H7 (cell line): Measurements from ENCODE around the gene TRAM2. TPM values are rescaled to one million over a fixed set of nuclear protein-coding genes. Genes with fewer than 3 reads are reported as not detected.

Experiments used
- DNase-seq: peaks from one replicate; pipeline ENCODE4 v3.0.0; 2012
- H3K27me3 ChIP-seq: 2 replicates; pipeline ENCODE4 v1.6.0; 2011; ENCODE audit warnings: mild to moderate bottlenecking, low read length; ENCODE audit not compliant: control insufficient read depth, insufficient read depth
- H3K36me3 ChIP-seq: replicated peaks from 2 replicates; pipeline ENCODE4 v1.5.1; 2011; ENCODE audit warnings: low read length; ENCODE audit not compliant: control insufficient read depth, insufficient read depth
- H3K4me3 ChIP-seq: 2 replicates; pipeline ENCODE4 v1.5.1; 2011; ENCODE audit warnings: low read depth, mild to moderate bottlenecking, control low read depth, low read length, moderate library complexity; ENCODE audit not compliant: insufficient read depth
- total RNA-seq: library from RNA; depleted of rRNA; stranded (reverse); fragments of >200 nt; shearing (Covaris generic); gene quantifications from 2 replicates; pipeline ENCODE4 v1.2.3, GENCODE V29; 2014

Gene TRAM2
- total RNA-seq, 1 experiment from 2014 or later: 9.2 TPM

DNA sequence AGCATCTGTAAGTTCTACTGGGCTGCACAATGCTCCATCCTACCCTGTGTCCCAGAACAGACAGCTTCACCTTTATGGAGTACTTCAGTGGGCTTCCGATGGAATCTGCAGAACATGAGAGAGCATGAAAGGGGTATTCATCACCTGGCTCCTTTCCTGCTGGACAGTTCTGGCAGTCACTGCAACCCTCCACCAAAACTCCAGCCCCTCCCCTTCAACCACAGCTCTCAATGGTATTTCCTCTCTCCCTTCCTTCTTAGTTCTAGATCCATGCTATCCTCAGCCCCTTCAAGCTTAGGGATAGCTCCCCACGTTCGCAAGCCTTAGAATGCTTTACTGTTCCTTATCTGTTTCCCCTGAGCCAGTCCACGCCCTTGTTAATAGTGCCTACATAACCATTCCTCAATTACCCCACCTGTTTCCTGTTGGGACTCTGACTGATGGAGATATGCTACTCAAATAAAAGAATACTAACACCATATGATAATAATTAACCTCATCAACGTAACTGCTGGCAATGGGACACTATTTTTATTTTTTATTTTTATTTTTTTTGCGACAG is 26.8 kb downstream of the TRAM2 start:
- Histone ChIP-seq H3K36me3 (no peaks in the 10 kb centered on the region), H3K4me3 (no peak overlapping the region), H3K27me3 (no peaks in the 10 kb centered on the region)
- no peak for DNase-seq

GRCh38 chr6:52549428-52549827 is 27.4 kb downstream of the TRAM2 start:
- no peak for DNase-seq
- Histone ChIP-seq H3K27me3 (no peaks in the 10 kb centered on the region), H3K36me3 (no peaks in the 10 kb centered on the region), H3K4me3 (no peak overlapping the region)

- no peak for DNase-seq
- no peaks in the 10 kb centered on the region for H3K36me3 ChIP-seq
- H3K4me3 ChIP-seq: no peak overlapping the region
- H3K27me3 ChIP-seq: no peaks in the 10 kb centered on the region
These were observed 27.9 kb downstream of the TRAM2 start for GRCh38 chr6:52548999-52549398.

DNA sequence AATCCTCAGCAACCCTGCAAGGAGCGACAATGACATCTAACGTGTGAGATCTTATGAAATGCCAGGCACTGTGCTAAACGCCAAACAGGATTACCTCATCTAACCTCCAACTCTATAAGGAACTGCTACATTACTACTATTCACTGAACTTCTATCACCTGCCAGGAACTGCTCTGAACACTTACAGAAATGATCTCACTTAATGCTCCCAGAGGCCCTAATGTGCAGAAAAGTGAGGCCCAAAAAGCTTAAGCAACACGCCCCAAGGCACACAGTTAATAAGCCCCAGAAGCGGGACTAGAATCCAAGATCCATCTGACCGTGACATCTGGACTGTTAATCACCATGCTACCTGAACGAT is 28.5 kb downstream of the TRAM2 start:
- Histone ChIP-seq H3K27me3 (no peaks in the 10 kb centered on the region), H3K36me3 (no peaks in the 10 kb centered on the region), H3K4me3 (no peak overlapping the region)
- no peak for DNase-seq

DNA sequence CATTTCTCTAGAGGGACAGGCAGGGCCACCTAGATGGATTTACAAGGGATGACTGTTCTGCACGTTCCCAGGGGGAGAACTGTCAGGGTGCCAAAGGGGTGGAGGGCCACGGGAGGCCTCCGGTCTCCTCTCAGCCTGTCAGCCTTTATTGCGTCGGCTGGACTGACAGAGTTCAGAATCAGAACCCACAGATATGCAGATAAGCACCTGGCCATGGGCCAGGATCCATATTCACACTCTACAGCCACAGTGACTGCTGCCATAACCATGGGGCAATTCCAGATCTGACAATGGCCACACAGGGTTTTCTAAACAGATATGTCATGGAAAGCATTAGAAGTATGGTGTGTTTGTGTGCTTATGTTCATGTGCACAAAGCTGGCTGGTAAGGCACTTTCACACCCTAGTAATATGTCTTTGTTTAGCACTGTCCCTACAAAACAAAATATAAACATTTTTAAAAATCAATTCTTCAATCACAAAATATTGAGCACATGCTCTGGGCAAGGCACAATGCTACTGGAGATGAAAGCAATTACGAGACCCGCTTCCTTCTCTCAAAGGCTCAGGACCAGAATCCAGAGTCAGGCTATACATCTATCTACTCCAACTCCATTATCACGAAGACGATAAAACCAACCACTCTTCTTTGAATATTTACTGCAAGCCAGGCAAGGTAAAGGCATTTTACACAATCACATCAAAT is 29.1 kb downstream of the TRAM2 start:
- Histone ChIP-seq H3K4me3 (no peak overlapping the region), H3K36me3 (no peaks in the 10 kb centered on the region), H3K27me3 (no peaks in the 10 kb centered on the region)
- no peak for DNase-seq

GRCh38 chr6:52546678-52547077 is 30.2 kb downstream of the TRAM2 start:
- no peak for DNase-seq
- Histone ChIP-seq H3K27me3 (no peaks in the 10 kb centered on the region), H3K4me3 (no peak overlapping the region)

GRCh38 chr6:52546192-52546591 is 30.7 kb downstream of the TRAM2 start:
- Histone ChIP-seq H3K4me3 (no peak overlapping the region), H3K36me3 (no peaks in the 10 kb centered on the region), H3K27me3 (no peaks in the 10 kb centered on the region)
- DNase-seq: no peak

More at GRCh38 chr6:52546678-52547077, 30.2 kb downstream of the TRAM2 start:
- H3K36me3 ChIP-seq: no peaks in the 10 kb centered on the region

DNA sequence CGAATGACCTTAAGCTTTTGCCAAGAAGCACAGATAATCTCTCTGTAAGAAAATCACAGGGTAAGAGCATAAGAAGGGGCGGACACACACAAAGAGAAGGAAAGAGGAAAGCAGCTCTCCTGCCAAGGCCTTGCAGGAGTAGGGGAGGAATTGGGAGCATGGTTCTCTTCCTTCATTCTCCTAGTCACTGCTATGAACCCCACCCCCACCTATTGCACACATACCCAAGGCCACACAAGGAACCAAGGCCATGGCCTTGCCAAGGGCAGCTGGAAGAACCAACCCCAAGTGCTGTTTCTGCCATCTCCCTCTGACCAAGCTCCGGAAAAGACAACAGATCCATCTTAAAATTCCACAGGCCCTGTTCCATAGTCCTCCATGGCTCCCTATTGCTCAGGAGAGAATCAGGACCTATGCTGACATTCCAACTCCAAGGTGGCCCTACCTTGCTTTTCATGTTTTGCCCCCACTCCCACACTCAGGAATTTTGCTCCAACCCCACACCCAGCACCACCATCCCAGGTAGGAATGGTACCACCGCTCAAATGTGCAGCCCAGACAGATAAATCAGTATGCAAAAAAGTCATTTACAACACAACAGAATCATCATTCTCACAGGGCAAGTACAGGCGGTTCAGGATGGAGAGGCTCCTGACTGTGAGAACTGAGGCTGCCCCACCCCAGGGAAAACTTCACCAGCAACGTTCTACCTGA is 31.3 kb downstream of the TRAM2 start:
- no peak overlapping the region for H3K4me3 ChIP-seq
- DNase-seq: no peak

DNA sequence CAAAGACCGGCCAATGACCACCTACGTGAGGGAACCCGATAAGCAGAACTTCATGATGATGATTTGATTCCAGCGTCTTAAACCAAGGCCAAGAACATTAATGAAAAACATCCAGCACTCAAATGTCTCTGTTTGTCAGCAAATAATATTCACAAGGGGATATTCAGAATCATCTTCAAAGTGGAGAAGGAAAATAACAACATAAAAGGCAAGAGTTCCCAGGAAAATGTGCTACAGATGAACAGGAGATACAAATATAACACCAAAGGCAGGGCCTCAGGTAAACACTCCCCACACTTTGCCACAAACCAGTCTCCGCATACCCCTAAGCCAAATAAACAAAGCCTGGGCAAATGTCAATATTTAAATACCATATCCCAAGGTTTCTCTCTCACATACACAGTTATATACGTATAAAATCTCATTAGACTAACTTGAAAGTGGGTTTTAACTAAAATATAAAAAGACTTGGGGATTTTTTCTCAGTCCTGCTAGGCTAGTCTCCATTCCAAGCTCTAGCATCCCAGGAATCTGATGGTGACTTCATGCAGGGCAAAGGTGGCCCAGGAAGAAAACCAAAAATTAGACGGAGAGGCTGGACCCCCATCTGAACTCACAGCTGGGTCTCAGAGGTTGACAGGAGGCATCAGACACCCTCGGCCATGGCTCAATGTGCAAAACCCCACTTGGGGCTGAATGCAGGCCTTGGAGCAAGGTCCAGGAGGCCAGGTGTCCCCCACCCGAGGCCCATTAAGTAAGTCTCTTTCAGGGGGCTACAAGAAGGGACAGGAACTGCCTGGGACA is 32.1 kb downstream of the TRAM2 start:
- DNase-seq: no peak
- no peaks in the 10 kb centered on the region for H3K27me3 ChIP-seq
- H3K4me3 ChIP-seq: no peak overlapping the region

More for the DNA sequence above, 31.3 kb downstream of the TRAM2 start:
- H3K27me3 ChIP-seq: no peaks in the 10 kb centered on the region
- H3K36me3 ChIP-seq: no peaks in the 10 kb centered on the region

GRCh38 chr6:52543729-52544601 is 32.9 kb downstream of the TRAM2 start:
- no peak overlapping the region for H3K4me3 ChIP-seq
- H3K27me3 ChIP-seq: no peaks in the 10 kb centered on the region
- no peak for DNase-seq
- no peaks in the 10 kb centered on the region for H3K36me3 ChIP-seq

More for the DNA sequence above, 32.1 kb downstream of the TRAM2 start:
- no peaks in the 10 kb centered on the region for H3K36me3 ChIP-seq

GRCh38 chr6:52543262-52543661 is 33.6 kb downstream of the TRAM2 start:
- no peaks in the 10 kb centered on the region for H3K27me3 ChIP-seq
- no peak for DNase-seq
- H3K4me3 ChIP-seq: no peak overlapping the region
- H3K36me3 ChIP-seq: no peaks in the 10 kb centered on the region

GRCh38 chr6:52541135-52541534 is 35.7 kb downstream of the TRAM2 start:
- Histone ChIP-seq H3K36me3 (no peaks in the 10 kb centered on the region), H3K4me3 (no peak overlapping the region), H3K27me3 (no peaks in the 10 kb centered on the region)
- DNase-seq: no peak

DNA sequence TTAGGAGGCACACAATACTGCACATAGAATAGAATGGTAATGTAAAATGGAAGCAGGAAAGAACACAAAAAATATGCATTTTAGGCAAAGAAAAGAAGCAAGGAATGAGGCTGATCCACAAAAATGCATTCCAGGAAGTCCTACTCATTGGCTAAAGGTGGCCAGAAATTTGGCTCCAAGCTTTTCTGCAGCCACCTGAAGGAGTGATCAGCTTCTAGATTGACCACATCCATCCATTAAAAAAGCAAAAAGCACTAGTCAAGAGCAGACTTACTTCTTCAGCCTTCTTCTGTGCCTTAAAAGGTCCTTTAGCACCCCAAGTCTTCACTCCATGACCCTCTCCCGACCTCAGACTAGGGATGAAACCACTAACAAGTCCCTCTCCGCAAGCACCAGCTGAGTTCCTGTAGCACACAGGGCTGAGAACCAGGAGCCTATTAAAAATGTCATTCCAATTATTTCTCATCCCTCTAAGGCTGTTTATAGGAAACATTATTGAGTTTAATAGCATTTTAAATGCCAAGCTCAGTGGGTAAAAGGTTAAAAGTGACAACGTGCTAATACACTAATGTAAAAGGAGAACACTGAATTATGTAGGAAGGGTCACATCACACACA is 36.5 kb downstream of the TRAM2 start:
- H3K4me3 ChIP-seq: no peak overlapping the region
- H3K36me3 ChIP-seq: no peaks in the 10 kb centered on the region
- no peak for DNase-seq
- H3K27me3 ChIP-seq: no peaks in the 10 kb centered on the region
